ENCODE measurements around the gene CCDC51. TPM values are rescaled to one million over a fixed set of nuclear protein-coding genes. Genes with fewer than 3 reads are reported as not detected.

Gene CCDC51
- total and polyA plus RNA-seq, 5 donors from 2014 or later = 4.6 to 13.7 (median 9.1) TPM

DNA sequence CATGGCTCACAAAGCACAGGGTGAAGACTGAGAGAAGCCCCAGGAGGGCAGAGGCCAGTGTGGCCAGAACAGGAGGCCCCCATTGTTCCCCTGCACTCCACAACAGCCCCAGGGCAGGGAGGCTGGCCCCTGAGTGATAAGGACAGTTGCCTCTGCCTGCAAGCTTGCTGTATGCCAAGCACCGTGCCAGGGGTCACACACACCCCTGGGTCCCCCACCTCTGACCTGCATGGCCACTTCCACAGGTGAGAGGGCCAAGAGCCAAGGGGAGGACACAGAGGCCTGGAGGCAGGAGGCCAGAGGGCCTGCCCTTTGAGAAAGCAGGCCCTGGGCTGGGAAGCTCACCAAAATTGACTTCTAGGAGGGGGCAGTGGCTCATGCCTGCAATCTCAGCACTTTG is 30.4 kb upstream of the CCDC51 start:
- Histone ChIP-seq H3K4me3 (ENCODE audit: low read depth, low read length) (peak overlapping the region; percentile 21), H3K9me3 (ENCODE audit: control insufficient read depth in 2 of 2, low read length in 2 of 2) (no peaks in the 10 kb centered on the region), H3K36me3 (ENCODE audit: control insufficient read depth, insufficient read depth, low read length) (peaks cover 33% of the 10 kb centered on the region), H3K4me1 (ENCODE audit: control insufficient read depth, insufficient read depth, low read length, poor library complexity, severe bottlenecking) (peaks cover 90% of the 10 kb centered on the region), H3K27ac (ENCODE audit: insufficient read depth, low read length, poor library complexity, severe bottlenecking) (peak overlapping the region; percentile 37), H3K27me3 (ENCODE audit: control insufficient read depth, insufficient read depth, low read length) (no peaks in the 10 kb centered on the region)
- Mint-ChIP-seq H3K9me3 (no peaks in the 10 kb centered on the region), H3K27ac (peak overlapping the region; percentile 88 to 99 (median 98)), H3K27me3 (no peaks in the 10 kb centered on the region), H3K4me3 (peak overlapping the region; percentile 73 to 95 (median 84)), H3K36me3 (peaks cover 20% of the 10 kb centered on the region), H3K4me1 (peaks cover 5 to 82% (median 47%) of the 10 kb centered on the region in 4 donors)
- ATAC-seq (ENCODE audit: low read depth in 2 of 2) = no peak
- DNase-seq = no peak

DNA sequence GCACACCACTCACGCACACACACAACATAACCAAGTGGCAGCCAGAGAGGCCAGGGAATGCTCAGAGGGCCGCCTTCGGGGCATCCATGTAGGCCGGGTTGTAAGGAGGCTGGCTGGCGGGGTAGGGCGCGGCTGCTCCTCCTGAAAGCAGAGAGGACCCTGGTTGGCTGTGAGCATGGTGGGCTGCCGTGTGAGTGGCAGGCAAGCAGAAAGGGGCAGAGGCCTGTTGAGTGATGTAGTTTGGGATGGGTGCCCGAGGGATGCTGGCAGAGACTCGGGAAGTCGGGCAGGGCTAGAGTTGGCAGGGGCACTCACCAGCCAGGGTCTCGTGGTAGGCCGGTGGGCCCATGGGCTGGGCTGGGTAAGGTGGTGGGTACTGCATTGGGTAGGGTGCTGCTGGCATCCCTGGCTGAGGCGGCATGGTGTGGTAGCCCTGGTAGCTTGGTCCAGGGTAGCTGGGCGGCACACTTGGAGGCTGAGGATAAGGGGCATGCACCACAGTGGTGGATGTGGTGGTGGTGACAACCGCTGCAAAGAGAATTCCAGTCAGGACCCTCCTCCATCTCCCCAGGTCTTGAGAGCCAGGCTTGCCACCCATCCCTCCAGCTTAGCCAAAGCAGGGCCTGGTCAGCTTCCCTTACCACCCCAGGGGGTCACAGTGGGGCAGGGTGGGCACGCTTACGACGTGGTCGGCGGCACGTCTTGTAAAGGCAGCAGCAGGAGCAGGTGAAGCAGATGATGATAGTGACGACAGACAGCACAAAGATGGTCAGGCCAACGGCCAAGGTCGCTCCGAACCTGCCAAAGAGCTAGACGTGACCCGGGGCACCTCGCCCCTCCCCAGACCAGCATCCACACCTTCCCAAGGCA is 29.4 kb upstream of the CCDC51 start:
- ATAC-seq (ENCODE audit: low read depth in 2 of 2) = no peak
- Mint-ChIP-seq H3K27me3 (no peaks in the 10 kb centered on the region), H3K27ac (peak overlapping the region; percentile 88 to 99 (median 98)), H3K36me3 (peaks cover 14% of the 10 kb centered on the region), H3K4me3 (peak overlapping the region; percentile 73 to 95 (median 84)), H3K9me3 (no peaks in the 10 kb centered on the region), H3K4me1 (peaks cover 5 to 77% (median 40%) of the 10 kb centered on the region in 4 donors)
- Histone ChIP-seq H3K9me3 (ENCODE audit: control insufficient read depth in 2 of 2, low read length in 2 of 2) (no peaks in the 10 kb centered on the region), H3K36me3 (ENCODE audit: control insufficient read depth, insufficient read depth, low read length) (peaks cover 30% of the 10 kb centered on the region), H3K4me1 (ENCODE audit: control insufficient read depth, insufficient read depth, low read length, poor library complexity, severe bottlenecking) (peaks cover 85% of the 10 kb centered on the region), H3K4me3 (ENCODE audit: low read depth, low read length) (no peak overlapping the region), H3K27me3 (ENCODE audit: control insufficient read depth, insufficient read depth, low read length) (no peaks in the 10 kb centered on the region), H3K27ac (ENCODE audit: insufficient read depth, low read length, poor library complexity, severe bottlenecking) (peak overlapping the region; percentile 94)
- no peak for DNase-seq

DNA sequence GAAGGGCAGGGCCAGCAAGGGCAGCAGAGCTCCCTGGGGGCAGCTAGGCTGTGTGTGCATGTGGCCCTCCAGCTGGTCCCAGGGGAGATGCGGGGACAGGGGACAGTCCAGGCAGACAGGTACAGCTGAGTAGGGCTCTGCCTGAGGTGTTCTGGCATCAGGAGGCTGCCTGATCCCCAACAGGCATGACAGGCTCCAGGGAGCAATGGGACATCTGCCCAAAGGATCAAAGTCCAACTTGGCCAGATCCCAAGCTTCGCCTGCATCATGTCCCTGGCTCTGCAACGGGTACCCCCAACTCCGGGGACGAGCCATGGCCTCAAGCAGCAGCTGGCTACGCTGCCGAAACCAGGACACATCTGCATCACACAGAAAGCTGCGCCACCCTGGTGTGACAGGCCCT is 28.4 kb upstream of the CCDC51 start:
- H3K27ac ChIP-seq (ENCODE audit: insufficient read depth, low read length, poor library complexity, severe bottlenecking) = peak overlapping the region; percentile 94
- Mint-ChIP-seq H3K4me1 (peaks cover 5 to 72% (median 36%) of the 10 kb centered on the region in 4 donors), H3K36me3 (peaks cover 14% of the 10 kb centered on the region)

DNA sequence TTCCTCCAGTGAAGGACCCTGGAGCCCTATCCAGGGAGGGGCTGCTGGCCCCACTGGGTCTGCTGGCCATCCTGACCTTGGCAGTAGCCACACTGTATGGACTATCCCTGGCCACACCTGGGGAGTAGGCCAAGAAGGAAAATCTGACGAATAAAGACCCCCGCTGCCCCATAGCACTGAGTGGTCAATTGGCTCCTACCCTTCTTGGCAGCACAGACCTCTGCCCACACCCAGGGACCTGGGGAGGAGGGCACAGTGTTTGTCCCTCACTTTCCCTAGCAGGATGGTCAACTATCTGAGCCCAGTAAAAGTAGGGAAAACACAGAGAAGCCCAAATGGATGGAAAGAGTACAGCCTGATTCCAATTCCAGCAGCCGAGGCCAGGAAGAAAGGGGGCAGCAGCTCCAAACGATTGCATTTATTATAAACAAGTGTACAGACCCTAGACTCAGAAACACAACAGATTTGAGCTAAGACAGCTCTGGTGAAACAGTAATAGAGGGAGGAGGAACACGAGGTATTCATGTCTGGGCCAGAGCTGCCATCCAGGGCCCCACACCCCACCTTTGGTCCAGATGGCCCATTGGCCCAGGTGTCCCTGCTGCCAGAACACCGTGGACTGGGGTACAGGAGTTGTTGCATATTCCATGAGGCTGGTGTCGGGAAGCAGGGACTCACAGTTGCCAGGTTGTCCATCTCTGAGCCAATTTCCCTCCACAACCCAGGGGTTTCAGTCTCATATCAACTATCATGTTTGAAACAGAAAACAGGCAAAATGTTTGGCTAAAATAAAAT is 27.8 kb upstream of the CCDC51 start:
- Histone ChIP-seq H3K36me3 (ENCODE audit: control insufficient read depth, insufficient read depth, low read length) (peaks cover 30% of the 10 kb centered on the region), H3K27me3 (ENCODE audit: control insufficient read depth, insufficient read depth, low read length) (no peaks in the 10 kb centered on the region), H3K9me3 (ENCODE audit: control insufficient read depth in 2 of 2, low read length in 2 of 2) (no peaks in the 10 kb centered on the region), H3K27ac (ENCODE audit: insufficient read depth, low read length, poor library complexity, severe bottlenecking) (peak overlapping the region; percentile 94), H3K4me3 (ENCODE audit: low read depth, low read length) (peak overlapping the region; percentile 78), H3K4me1 (ENCODE audit: control insufficient read depth, insufficient read depth, low read length, poor library complexity, severe bottlenecking) (peaks cover 77% of the 10 kb centered on the region)
- no peak for ATAC-seq (ENCODE audit: low read depth in 2 of 2)
- Mint-ChIP-seq H3K27ac (peak overlapping the region; percentile 90 to 97 (median 96)), H3K9me3 (no peaks in the 10 kb centered on the region), H3K36me3 (peaks cover 14% of the 10 kb centered on the region), H3K4me1 (peaks cover under 1 to 65% (median 30%) of the 10 kb centered on the region in 4 donors), H3K27me3 (no peaks in the 10 kb centered on the region), H3K4me3 (peak overlapping the region; percentile 90 to 98 (median 95))
- no peak for DNase-seq

More for the DNA sequence above, 28.4 kb upstream of the CCDC51 start:
- Mint-ChIP-seq H3K9me3 (no peaks in the 10 kb centered on the region), H3K27me3 (no peaks in the 10 kb centered on the region), H3K27ac (peak overlapping the region; percentile 52 to 90 (median 88)), H3K4me3 (peak overlapping the region; percentile 90 to 98 (median 95))
- ATAC-seq (ENCODE audit: low read depth in 2 of 2) = no peak
- H3K27me3 ChIP-seq (ENCODE audit: control insufficient read depth, insufficient read depth, low read length) = no peaks in the 10 kb centered on the region
- H3K36me3 ChIP-seq (ENCODE audit: control insufficient read depth, insufficient read depth, low read length) = peaks cover 30% of the 10 kb centered on the region
- no peaks in the 10 kb centered on the region for H3K9me3 ChIP-seq (ENCODE audit: control insufficient read depth in 2 of 2, low read length in 2 of 2)
- DNase-seq = no peak
- peaks cover 81% of the 10 kb centered on the region for H3K4me1 ChIP-seq (ENCODE audit: control insufficient read depth, insufficient read depth, low read length, poor library complexity, severe bottlenecking)
- no peak overlapping the region for H3K4me3 ChIP-seq (ENCODE audit: low read depth, low read length)

DNA sequence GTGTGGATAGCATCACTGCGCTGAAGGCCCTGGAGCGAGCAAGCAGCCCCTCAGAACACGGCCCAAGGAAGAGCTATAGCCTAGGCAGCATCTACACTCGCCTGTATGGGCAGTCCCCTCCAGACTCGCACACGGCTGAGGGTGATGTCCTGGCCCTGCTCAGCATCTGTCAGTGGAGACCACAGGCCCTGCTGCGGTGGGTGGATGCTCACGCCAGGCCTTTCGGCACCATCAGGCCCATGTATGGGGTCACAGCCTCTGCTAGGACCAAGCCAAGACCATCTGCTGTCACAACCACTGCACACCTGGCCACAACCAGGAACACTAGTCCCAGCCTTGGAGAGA is 27.2 kb upstream of the CCDC51 start:
- Histone ChIP-seq H3K27ac (ENCODE audit: insufficient read depth, low read length, poor library complexity, severe bottlenecking) (peak overlapping the region; percentile 94), H3K4me3 (ENCODE audit: low read depth, low read length) (peak overlapping the region; percentile 78), H3K27me3 (ENCODE audit: control insufficient read depth, insufficient read depth, low read length) (no peaks in the 10 kb centered on the region), H3K36me3 (ENCODE audit: control insufficient read depth, insufficient read depth, low read length) (peaks cover 30% of the 10 kb centered on the region), H3K9me3 (ENCODE audit: control insufficient read depth in 2 of 2, low read length in 2 of 2) (no peaks in the 10 kb centered on the region), H3K4me1 (ENCODE audit: control insufficient read depth, insufficient read depth, low read length, poor library complexity, severe bottlenecking) (peaks cover 71% of the 10 kb centered on the region)
- Mint-ChIP-seq H3K9me3 (no peaks in the 10 kb centered on the region), H3K36me3 (peaks cover 14% of the 10 kb centered on the region), H3K27me3 (no peaks in the 10 kb centered on the region), H3K4me3 (peak overlapping the region; percentile 90 to 98 (median 95)), H3K27ac (peak overlapping the region; percentile 90 to 97 (median 96)), H3K4me1 (peaks cover 0 to 64% (median 29%) of the 10 kb centered on the region in 4 donors)
- DNase-seq = no peak
- ATAC-seq (ENCODE audit: low read depth in 2 of 2) = no peak

DNA sequence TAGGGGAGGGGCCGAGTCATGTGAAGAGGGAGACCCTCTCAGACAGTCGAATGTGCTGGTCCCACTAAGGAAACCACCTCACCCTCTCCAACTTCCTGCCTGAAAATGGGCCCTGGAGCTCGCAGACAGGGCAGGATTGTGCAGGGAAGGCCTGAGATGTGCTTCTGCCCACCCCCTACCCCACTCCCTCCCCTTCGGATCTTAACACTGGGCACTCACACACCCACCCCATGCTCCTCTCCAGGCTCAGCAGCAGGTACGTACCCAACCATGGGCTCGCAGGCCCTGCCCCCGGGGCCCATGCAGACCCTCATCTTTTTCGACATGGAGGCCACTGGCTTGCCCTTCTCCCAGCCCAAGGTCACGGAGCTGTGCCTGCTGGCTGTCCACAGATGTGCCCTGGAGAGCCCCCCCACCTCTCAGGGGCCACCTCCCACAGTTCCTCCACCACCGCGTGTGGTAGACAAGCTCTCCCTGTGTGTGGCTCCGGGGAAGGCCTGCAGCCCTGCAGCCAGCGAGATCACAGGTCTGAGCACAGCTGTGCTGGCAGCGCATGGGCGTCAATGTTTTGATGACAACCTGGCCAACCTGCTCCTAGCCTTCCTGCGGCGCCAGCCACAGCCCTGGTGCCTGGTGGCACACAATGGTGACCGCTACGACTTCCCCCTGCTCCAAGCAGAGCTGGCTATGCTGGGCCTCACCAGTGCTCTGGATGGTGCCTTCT is 26.6 kb upstream of the CCDC51 start:
- no peaks in the 10 kb centered on the region for H3K9me3 ChIP-seq (ENCODE audit: control insufficient read depth in 2 of 2, low read length in 2 of 2)
- Mint-ChIP-seq H3K9me3 (no peaks in the 10 kb centered on the region), H3K27me3 (no peaks in the 10 kb centered on the region), H3K36me3 (peaks cover 14% of the 10 kb centered on the region), H3K4me3 (peak overlapping the region; percentile 90 to 98 (median 95)), H3K27ac (peak overlapping the region; percentile 90 to 97 (median 96)), H3K4me1 (peaks cover 0 to 62% (median 29%) of the 10 kb centered on the region in 4 donors)
- peaks cover 65% of the 10 kb centered on the region for H3K4me1 ChIP-seq (ENCODE audit: control insufficient read depth, insufficient read depth, low read length, poor library complexity, severe bottlenecking)
- ATAC-seq (ENCODE audit: low read depth in 2 of 2) = peak; percentile 24 to 40
- H3K4me3 ChIP-seq (ENCODE audit: low read depth, low read length) = peak overlapping the region; percentile 78
- H3K27me3 ChIP-seq (ENCODE audit: control insufficient read depth, insufficient read depth, low read length) = no peaks in the 10 kb centered on the region
- peak in 1 of 3 donors; percentile 61 for DNase-seq
- peak overlapping the region; percentile 94 for H3K27ac ChIP-seq (ENCODE audit: insufficient read depth, low read length, poor library complexity, severe bottlenecking)
- H3K36me3 ChIP-seq (ENCODE audit: control insufficient read depth, insufficient read depth, low read length) = peaks cover 30% of the 10 kb centered on the region

Data from CD4-positive, CD25-positive, alpha-beta regulatory T cell (primary cell).